Rectal smooth muscle tissue (tissue), 1 donor: Measurements from ENCODE around the gene EEPD1.
"Not testable (repeated sequence)": the region's sequence is repeated elsewhere in the genome, so short reads cannot be mapped to it uniquely, and the experiment has no call there.

Experiments used
- H3K27ac ChIP-seq: one replicate; pipeline ENCODE4 v1.7.0; 2013; ENCODE audit warnings: low read depth, low read length, inconsistent platforms
- H3K27me3 ChIP-seq: one replicate; pipeline ENCODE4 v1.7.0; 2013; ENCODE audit warnings: low read length; ENCODE audit not compliant: control insufficient read depth, insufficient read depth
- H3K36me3 ChIP-seq: one replicate; pipeline ENCODE4 v1.7.0; 2013; ENCODE audit warnings: low read length; ENCODE audit not compliant: control insufficient read depth, insufficient read depth
- H3K4me1 ChIP-seq: one replicate; pipeline ENCODE4 v1.7.0; 2013; ENCODE audit warnings: low read length; ENCODE audit not compliant: control insufficient read depth, insufficient read depth
- H3K4me3 ChIP-seq: one replicate; pipeline ENCODE4 v1.7.0; 2013; ENCODE audit warnings: low read length
- H3K9ac ChIP-seq: one replicate; pipeline ENCODE4 v1.7.0; 2013; ENCODE audit warnings: low read length

Gene EEPD1

GRCh38 chr7:36244429-36244828 lies 91.4 kb downstream of the EEPD1 start:
- Histone ChIP-seq H3K27ac (no peak overlapping the region), H3K4me3 (no peak overlapping the region)

DNA sequence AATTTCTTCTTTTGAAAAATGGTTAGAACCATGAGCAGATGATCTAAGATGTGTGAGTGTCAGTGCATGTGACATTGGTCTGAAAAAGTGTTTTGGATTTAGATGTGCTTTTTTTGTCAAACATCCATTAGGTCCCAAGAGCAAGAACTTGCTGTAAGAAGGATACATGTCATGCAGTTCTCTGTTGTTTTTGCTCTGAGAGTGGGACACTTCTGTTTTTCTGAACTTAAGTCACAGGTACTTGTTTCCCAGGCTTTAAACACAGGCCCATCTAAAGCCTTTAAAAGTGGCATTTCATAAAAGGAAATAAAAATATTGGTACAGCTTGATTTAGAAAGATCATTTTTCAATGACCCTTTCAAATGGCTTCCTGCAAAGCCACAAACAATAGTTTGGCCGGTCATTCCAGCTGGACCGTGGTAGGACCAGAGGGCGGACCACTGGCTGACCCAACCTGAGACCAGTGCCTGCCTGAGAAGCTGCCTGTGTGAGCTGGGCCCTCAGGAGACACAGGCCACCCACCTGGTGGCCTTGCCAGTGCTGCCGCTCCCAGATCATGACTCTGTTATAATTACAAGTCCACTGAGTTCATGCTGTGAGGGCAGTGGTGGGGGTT lies 92.7 kb downstream of the EEPD1 start:
- Histone ChIP-seq H3K4me3 (no peak overlapping the region), H3K27ac (no peak overlapping the region), H3K9ac (no peak overlapping the region), H3K4me1 (no peaks in the 10 kb centered on the region), H3K27me3 (no peaks in the 10 kb centered on the region), H3K36me3 (no peaks in the 10 kb centered on the region)

More at GRCh38 chr7:36244429-36244828, 91.4 kb downstream of the EEPD1 start:
- no peaks in the 10 kb centered on the region for H3K27me3 ChIP-seq
- no peak overlapping the region for H3K9ac ChIP-seq
- no peaks in the 10 kb centered on the region for H3K4me1 ChIP-seq
- peaks cover 2% of the 10 kb centered on the region for H3K36me3 ChIP-seq

GRCh38 chr7:36249091-36249490 lies 96.0 kb downstream of the EEPD1 start:
- no peaks in the 10 kb centered on the region for H3K36me3 ChIP-seq
- no peaks in the 10 kb centered on the region for H3K4me1 ChIP-seq
- H3K27me3 ChIP-seq = no peaks in the 10 kb centered on the region
- no peak overlapping the region for H3K27ac ChIP-seq
- no peak overlapping the region for H3K9ac ChIP-seq
- no peak overlapping the region for H3K4me3 ChIP-seq

DNA sequence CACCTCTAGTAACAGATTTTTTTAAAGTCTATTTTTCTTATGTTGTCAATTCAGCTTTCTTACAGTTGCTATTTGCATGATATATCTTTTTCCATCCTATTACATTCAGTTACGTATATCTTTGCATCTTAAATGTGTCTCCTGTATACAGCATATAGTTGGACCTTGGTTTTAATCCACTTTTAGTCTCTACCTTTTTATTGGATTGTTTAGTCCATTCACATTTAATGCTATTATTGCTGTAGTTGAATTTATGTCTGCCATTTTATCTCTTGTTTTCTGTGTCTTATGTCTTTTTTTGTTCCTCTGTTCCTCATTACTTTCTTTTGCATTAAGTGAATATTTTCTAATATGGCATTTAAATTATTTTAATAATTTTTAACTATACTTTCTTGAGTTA lies 100.6 kb downstream of the EEPD1 start:
- no peak overlapping the region for H3K27ac ChIP-seq
- no peaks in the 10 kb centered on the region for H3K27me3 ChIP-seq
- no peak overlapping the region for H3K9ac ChIP-seq
- H3K36me3 ChIP-seq = no peaks in the 10 kb centered on the region
- no peak overlapping the region for H3K4me3 ChIP-seq
- H3K4me1 ChIP-seq = peaks cover under 1% of the 10 kb centered on the region

GRCh38 chr7:36258510-36259259 lies 105.6 kb downstream of the EEPD1 start:
- H3K27ac ChIP-seq, H3K4me3 ChIP-seq, H3K36me3 ChIP-seq, H3K27me3 ChIP-seq, H3K9ac ChIP-seq: not testable (repeated sequence)
- H3K4me1 ChIP-seq = peaks cover 31% of the 10 kb centered on the region

DNA sequence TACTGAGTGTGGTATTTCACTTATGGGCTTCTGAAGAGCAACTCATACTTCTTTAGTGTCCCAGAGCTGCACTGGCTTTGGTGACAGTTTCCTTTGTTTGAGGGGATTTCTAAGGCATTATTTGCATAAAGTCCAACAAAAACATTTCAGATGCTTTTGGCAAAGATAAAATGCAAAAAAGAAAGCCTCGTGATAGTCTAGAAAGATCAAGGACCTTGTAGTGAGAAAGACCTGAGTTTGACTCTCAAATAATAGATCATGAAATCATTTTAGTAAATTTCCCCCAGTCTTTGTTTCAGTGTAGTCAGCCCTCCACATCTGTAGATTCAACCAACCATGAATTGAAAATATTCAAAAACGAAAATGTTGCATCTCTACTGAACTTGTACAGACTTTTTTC lies 107.4 kb downstream of the EEPD1 start:
- Histone ChIP-seq H3K27me3 (no peaks in the 10 kb centered on the region), H3K4me1 (peaks cover 45% of the 10 kb centered on the region), H3K27ac (no peak overlapping the region), H3K4me3 (no peak overlapping the region), H3K9ac (no peak overlapping the region), H3K36me3 (no peaks in the 10 kb centered on the region)

GRCh38 chr7:36261019-36261754 lies 108.1 kb downstream of the EEPD1 start:
- Histone ChIP-seq H3K4me3 (no peak overlapping the region), H3K36me3 (no peaks in the 10 kb centered on the region), H3K27me3 (no peaks in the 10 kb centered on the region), H3K9ac (no peak overlapping the region), H3K4me1 (peaks cover 49% of the 10 kb centered on the region), H3K27ac (peak overlapping the region; percentile 56)

- peaks cover 49% of the 10 kb centered on the region for H3K4me1 ChIP-seq
- no peak overlapping the region for H3K27ac ChIP-seq
- H3K36me3 ChIP-seq = no peaks in the 10 kb centered on the region
- H3K9ac ChIP-seq = no peak overlapping the region
- H3K27me3 ChIP-seq = no peaks in the 10 kb centered on the region
- no peak overlapping the region for H3K4me3 ChIP-seq
These were observed 109.4 kb downstream of the EEPD1 start for GRCh38 chr7:36262309-36263094.

DNA sequence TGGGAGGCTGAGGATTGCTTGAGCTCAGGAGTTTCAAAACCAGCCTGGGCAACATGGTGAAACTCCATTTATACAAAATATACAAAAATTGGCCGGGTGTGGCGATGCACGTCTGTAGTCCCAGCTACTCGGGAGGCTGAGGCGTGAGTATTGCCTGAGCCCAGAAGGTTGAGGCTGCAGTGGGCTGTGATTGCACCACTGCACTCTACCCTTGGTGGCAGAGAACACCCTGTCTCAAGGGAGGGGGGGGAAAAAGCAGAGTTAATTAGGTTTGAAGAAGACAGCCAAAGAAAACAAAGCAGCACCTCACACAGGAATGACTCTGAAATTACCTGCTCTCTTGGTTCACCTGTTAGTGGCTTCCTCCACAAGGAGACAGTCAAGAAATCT lies 110.0 kb downstream of the EEPD1 start:
- no peak overlapping the region for H3K9ac ChIP-seq
- no peak overlapping the region for H3K4me3 ChIP-seq
- H3K36me3 ChIP-seq = no peaks in the 10 kb centered on the region
- no peak overlapping the region for H3K27ac ChIP-seq
- no peaks in the 10 kb centered on the region for H3K27me3 ChIP-seq
- peaks cover 49% of the 10 kb centered on the region for H3K4me1 ChIP-seq

DNA sequence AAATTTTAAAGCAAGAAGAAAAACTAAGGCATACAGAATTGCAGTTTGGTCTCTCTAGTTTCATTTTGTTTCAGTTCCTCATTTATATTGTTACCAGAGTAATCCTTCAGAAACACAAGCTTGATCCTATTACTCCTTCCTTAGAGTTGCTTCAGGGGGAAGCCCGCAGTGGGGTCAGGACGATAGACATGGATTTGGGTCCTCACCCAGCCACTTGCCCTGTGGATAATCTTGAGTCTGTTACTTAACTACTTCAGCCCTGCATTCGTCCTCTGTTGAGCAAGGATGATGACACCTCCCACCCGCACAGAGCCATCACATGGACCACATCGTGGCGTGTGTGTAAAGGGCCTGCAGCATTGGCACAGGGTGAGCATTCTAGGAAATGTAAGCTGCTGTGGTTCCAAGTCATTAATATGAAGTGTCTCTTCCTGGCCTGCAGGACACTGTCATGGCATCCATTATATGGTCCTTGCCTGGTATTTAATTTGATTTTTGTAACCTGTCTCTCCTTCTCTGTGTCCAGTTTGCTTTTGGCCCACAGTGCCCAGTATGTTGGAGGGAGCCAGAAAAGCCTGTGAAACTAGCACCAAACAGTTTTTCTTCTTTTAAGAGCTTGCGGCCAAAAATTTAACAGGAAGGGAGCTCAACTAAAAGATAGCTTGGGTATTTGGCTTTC lies 111.2 kb downstream of the EEPD1 start:
- H3K4me1 ChIP-seq = peaks cover 48% of the 10 kb centered on the region
- H3K4me3 ChIP-seq = no peak overlapping the region

GRCh38 chr7:36264913-36265516 lies 112.0 kb downstream of the EEPD1 start:
- Histone ChIP-seq H3K4me1 (peaks cover 48% of the 10 kb centered on the region), H3K9ac (no peak overlapping the region), H3K36me3 (no peaks in the 10 kb centered on the region), H3K27ac (peak overlapping the region; percentile 64), H3K4me3 (no peak overlapping the region), H3K27me3 (no peaks in the 10 kb centered on the region)

More for the DNA sequence above, 111.2 kb downstream of the EEPD1 start:
- Histone ChIP-seq H3K27ac (peak overlapping the region; percentile 64), H3K36me3 (no peaks in the 10 kb centered on the region), H3K27me3 (no peaks in the 10 kb centered on the region), H3K9ac (no peak overlapping the region)
